ENCODE results near the gene CCDC178. TPM values are rescaled to one million over a fixed set of nuclear protein-coding genes. Genes with fewer than 3 reads are reported as not detected.
A peak's percentile ranks its signal among the peaks of the same experiment; 100 is the strongest.

The CCDC178 gene, protein sequence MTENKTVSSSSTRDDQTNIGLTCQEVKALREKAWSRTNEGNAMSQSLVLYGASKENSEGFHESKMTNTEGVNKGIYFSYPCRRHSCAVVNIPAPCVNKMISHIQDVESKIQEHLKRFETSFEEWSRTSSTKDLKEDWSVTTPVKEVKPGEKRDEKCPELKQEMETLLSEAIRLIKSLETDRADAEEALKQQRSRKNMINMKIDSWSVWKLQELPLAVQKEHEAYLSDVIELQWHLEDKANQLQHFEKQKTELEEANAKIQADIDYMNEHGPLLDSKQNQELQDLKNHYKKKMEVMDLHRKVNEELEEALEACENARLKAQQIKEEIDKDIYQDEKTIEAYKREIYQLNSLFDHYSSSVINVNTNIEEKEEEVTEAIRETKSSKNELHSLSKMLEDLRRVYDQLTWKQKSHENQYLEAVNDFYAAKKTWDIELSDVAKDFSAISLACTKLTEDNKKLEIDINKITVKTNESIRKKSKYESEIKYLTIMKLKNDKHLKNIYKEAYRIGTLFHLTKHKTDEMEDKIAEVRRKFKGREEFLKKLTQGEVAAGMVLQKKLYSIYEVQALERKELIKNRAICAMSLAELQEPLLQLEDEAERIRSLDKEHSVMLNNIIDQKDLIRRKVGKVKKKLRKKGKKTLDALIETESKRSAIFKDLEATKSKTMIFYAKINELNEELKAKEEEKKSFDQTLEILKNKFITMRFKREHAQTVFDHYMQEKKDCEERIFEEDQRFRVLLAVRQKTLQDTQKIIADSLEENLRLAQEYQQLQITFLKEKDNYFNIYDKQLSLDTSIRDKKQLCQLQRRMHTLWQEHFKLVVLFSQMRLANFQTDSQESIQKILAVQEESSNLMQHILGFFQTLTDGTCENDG
- total RNA-seq (0.24 TPM), polyA plus RNA-seq (1.3 TPM)
- long read RNA-seq, donor 1, result 0 reads
- long read RNA-seq, donor 2, result 0 reads
- long read RNA-seq, donor 3, result 0 reads
- long read RNA-seq, donor 4, result 0 reads
- long read RNA-seq, donor 5, partial matches to known transcripts, result 0 of 1 reads
- long read RNA-seq, donor 5, other reads (novel, unspliced or antisense), result 0 of 1 reads
- long read RNA-seq, donor 6, result 0 reads
- long read RNA-seq, donor 7, result 0 reads
- long read RNA-seq, donor 8, result 0 reads
- long read RNA-seq, donor 9, result 0 reads
- long read RNA-seq, donor 10, result 0 reads

DNA sequence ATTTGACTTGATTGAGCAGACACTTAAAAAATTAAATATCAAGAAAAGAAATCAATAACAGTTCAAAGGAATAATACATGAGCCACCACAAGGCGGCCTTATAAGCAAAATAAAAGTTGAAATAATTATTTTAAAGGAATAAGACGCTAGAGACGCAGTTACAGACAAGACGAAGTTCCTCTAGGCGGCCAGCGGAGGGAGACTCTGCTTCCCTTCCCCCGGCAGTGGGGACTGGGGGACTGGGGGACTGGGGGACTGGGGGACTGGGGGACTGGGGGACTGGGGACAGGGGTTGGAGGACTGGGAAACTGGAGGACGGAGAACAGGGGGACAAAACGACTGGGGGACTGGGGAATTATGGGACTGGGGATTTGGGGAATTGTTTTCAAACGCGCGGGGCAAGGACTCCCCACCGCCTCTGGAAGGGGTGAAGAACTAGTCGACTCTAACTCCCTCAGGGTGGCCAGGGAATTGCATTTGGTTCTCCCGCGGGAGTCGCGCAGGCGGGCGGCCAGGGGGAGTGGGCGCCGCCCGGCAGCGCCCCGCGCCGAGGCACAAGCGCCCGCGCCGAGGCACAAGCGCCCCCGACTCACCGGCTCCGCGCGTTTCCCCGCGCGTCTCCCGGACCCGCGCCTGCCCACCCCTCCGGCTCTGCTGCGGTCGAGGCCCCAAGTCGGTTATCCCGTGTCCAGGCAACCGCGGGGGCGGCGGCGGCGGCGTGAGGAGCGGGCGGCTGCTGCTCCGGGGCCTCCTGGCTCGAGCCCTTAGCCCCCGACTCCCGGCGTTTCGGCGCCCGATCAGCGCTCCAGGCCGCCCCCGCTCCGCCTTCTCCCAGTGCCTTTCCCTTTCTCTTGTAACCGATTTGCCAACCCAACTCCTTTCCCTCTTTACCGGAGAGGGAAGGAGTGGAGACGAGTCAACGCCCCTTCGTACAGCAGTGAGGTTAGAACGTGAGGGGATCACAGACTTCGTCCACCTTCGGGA is at the start of gene CCDC178:
CCDC178 (minus strand) TSS at position 662 of the 984 bp plus-strand sequence. CDS start 28,633 bp downstream, outside the sequence.
- peak in 2 of 9 donors; percentile 4 to 18 for DNase-seq (ENCODE audit: low read depth in 6 of 9, low spot score in 9 of 9)

DNA sequence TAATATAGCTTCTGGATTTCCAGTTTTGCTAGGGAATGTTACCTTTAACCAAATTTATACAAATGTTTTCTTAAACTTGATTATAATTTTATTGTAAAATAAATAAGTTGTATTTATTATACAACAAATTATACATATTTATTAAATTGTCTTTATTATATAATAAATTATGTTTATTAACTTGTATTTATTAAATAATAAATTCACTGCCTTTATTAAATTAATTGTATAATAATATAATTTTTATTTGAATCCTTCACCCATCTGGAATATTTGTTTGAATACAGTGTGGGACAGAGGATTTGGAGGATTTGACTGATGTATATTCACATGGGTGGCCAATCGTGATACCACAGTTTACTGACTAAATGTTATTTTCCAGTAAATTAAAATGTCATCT is 43.4 kb upstream of the CCDC178 start:
- Histone ChIP-seq H3K36me3 (ENCODE audit: control insufficient read depth in 2 of 2, insufficient read depth in 2 of 2, low read length in 1 of 2) (no peaks in the 10 kb centered on the region), H3K4me1 (ENCODE audit: control insufficient read depth in 2 of 2, insufficient read depth in 2 of 2, low read length in 2 of 2) (no peaks in the 10 kb centered on the region), H3K4me3 (ENCODE audit: low read length in 2 of 2) (no peak overlapping the region), H3K27ac (ENCODE audit: low read depth in 1 of 2, low read length in 1 of 2) (no peak overlapping the region), H3K27me3 (ENCODE audit: control insufficient read depth in 2 of 2, insufficient read depth in 1 of 2, low read length in 1 of 2) (no peaks in the 10 kb centered on the region), H3K9me3 (ENCODE audit: control insufficient read depth in 2 of 2, insufficient read depth in 1 of 2, low read length in 1 of 2) (no peaks in the 10 kb centered on the region)
- 94% methylated on average over 1 of the region's 1 CpG for WGBS
- no peak for DNase-seq (ENCODE audit: low read depth in 6 of 9, low spot score in 9 of 9)

More for the DNA sequence above, at the start of gene CCDC178:
- H3K27me3 ChIP-seq (ENCODE audit: control insufficient read depth in 2 of 2, insufficient read depth in 1 of 2, low read length in 1 of 2), result peaks cover 11 to 26% of the 10 kb centered on the region in 2 donors
- H3K4me1 ChIP-seq (ENCODE audit: control insufficient read depth in 2 of 2, insufficient read depth in 2 of 2, low read length in 2 of 2), result no peaks in the 10 kb centered on the region
- H3K36me3 ChIP-seq (ENCODE audit: control insufficient read depth in 2 of 2, insufficient read depth in 2 of 2, low read length in 1 of 2), result no peaks in the 10 kb centered on the region
- H3K9me3 ChIP-seq (ENCODE audit: control insufficient read depth in 2 of 2, insufficient read depth in 1 of 2, low read length in 1 of 2), result no peaks in the 10 kb centered on the region
- H3K4me3 ChIP-seq (ENCODE audit: low read length in 2 of 2), result peak within 1 kb of the TSS in 1 of 2 donors; percentile 11
- 3% methylated on average over 77 of the region's 77 CpGs for WGBS
- H3K27ac ChIP-seq (ENCODE audit: low read depth in 1 of 2, low read length in 1 of 2), result no peak within 1 kb of the TSS

DNA sequence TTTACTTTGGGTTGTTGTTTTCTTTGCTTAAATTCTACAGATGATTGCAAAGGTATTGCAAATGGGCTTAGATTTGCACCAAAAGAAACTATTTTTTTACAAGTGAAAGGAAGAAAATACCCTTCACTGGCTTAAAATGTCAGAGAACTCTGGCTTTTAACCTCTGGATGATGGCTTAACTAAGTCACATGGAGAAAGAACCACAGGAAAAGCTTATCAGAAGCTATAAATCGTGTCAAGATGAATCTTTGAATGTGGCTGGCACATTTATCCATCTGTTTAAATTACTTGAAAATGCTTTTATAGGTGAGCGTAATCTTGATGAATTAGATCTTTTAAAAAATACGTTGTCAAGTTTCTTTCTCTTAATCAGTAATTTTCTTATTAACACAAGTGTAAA is 32.0 kb upstream of the CCDC178 start:
- no peaks in the 10 kb centered on the region for H3K36me3 ChIP-seq (ENCODE audit: control insufficient read depth in 2 of 2, insufficient read depth in 2 of 2, low read length in 1 of 2)
- H3K27ac ChIP-seq (ENCODE audit: low read depth in 1 of 2, low read length in 1 of 2), result no peak overlapping the region
- H3K9me3 ChIP-seq (ENCODE audit: control insufficient read depth in 2 of 2, insufficient read depth in 1 of 2, low read length in 1 of 2), result no peaks in the 10 kb centered on the region
- no peaks in the 10 kb centered on the region for H3K27me3 ChIP-seq (ENCODE audit: control insufficient read depth in 2 of 2, insufficient read depth in 1 of 2, low read length in 1 of 2)
- 67% methylated on average over 3 of the region's 3 CpGs for whole genome bisulfite sequencing
- no peak overlapping the region for H3K4me3 ChIP-seq (ENCODE audit: low read length in 2 of 2)
- DNase-seq (ENCODE audit: low read depth in 6 of 9, low spot score in 9 of 9), result no peak
- no peaks in the 10 kb centered on the region for H3K4me1 ChIP-seq (ENCODE audit: control insufficient read depth in 2 of 2, insufficient read depth in 2 of 2, low read length in 2 of 2)

DNA sequence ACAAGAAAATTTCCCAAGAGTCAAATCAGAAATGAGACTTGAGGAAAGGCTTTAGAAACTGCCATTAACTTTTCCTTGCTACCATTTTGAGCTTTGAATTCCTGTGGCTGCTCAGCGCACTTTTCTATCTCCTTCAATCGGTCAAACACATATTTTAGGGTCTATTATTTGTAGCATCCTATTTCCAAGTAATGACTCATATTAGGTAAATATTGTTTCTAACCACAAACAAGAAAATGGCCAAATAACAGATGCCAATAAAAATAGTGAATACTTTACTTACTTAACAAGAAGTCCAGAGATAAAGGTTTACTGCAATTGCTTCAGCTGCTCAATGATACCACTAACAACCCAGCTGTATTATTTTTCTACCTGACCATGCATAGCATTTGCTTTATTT is 29.7 kb upstream of the CCDC178 start:
- no peaks in the 10 kb centered on the region for H3K36me3 ChIP-seq (ENCODE audit: control insufficient read depth in 2 of 2, insufficient read depth in 2 of 2, low read length in 1 of 2)
- 94% methylated on average over 2 of the region's 2 CpGs for WGBS
- DNase-seq (ENCODE audit: low read depth in 6 of 9, low spot score in 9 of 9), result no peak

DNA sequence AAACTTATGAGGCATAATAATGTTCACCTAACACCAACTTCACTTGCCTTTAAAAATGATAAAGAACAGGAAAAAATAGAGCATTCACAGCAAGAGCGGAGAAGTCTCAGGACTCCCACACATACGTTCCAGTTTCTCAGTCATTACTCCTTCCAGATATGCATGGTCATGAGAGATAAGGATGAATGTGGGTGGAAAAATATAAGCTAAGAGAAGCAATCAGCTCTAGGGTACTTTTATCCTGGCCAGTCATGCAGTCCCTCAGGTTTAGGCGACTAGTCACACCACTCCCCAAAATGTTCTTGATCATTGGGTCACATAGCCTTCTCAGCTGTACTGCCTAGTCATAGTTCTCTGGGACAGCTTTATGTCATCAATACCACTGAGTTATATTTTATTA is 29.2 kb upstream of the CCDC178 start:
- Histone ChIP-seq H3K9me3 (ENCODE audit: control insufficient read depth in 2 of 2, insufficient read depth in 1 of 2, low read length in 1 of 2) (no peaks in the 10 kb centered on the region), H3K27ac (ENCODE audit: low read depth in 1 of 2, low read length in 1 of 2) (no peak overlapping the region), H3K36me3 (ENCODE audit: control insufficient read depth in 2 of 2, insufficient read depth in 2 of 2, low read length in 1 of 2) (no peaks in the 10 kb centered on the region), H3K27me3 (ENCODE audit: control insufficient read depth in 2 of 2, insufficient read depth in 1 of 2, low read length in 1 of 2) (no peaks in the 10 kb centered on the region), H3K4me1 (ENCODE audit: control insufficient read depth in 2 of 2, insufficient read depth in 2 of 2, low read length in 2 of 2) (no peaks in the 10 kb centered on the region), H3K4me3 (ENCODE audit: low read length in 2 of 2) (no peak overlapping the region)
- 90% methylated on average over 3 of the region's 3 CpGs for WGBS
- no peak for DNase-seq (ENCODE audit: low read depth in 6 of 9, low spot score in 9 of 9)

More for the DNA sequence above, 29.7 kb upstream of the CCDC178 start:
- H3K27me3 ChIP-seq (ENCODE audit: control insufficient read depth in 2 of 2, insufficient read depth in 1 of 2, low read length in 1 of 2), result no peaks in the 10 kb centered on the region
- no peaks in the 10 kb centered on the region for H3K9me3 ChIP-seq (ENCODE audit: control insufficient read depth in 2 of 2, insufficient read depth in 1 of 2, low read length in 1 of 2)
- no peaks in the 10 kb centered on the region for H3K4me1 ChIP-seq (ENCODE audit: control insufficient read depth in 2 of 2, insufficient read depth in 2 of 2, low read length in 2 of 2)
- H3K4me3 ChIP-seq (ENCODE audit: low read length in 2 of 2), result no peak overlapping the region
- no peak overlapping the region for H3K27ac ChIP-seq (ENCODE audit: low read depth in 1 of 2, low read length in 1 of 2)

DNA sequence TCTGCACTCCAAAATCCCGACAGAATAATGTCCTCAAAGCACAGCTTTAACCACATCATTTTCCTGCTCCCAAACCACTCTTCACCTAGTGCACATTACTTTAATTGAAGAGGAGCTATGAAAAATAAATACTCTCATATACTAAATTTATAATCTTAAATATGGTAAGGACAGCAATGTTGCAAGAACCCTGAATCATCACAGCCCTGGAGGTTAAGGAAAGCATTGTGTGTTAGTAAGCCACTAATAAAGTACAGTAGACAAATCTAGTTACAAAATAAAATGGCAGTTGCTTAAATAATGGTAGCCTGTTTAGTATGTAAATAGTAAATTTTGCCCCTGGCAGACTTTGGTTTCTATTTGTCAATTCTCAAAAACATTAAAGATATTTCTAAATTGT is 27.0 kb upstream of the CCDC178 start:
- no peak for DNase-seq (ENCODE audit: low read depth in 6 of 9, low spot score in 9 of 9)
- no peaks in the 10 kb centered on the region for H3K27me3 ChIP-seq (ENCODE audit: control insufficient read depth in 2 of 2, insufficient read depth in 1 of 2, low read length in 1 of 2)
- H3K36me3 ChIP-seq (ENCODE audit: control insufficient read depth in 2 of 2, insufficient read depth in 2 of 2, low read length in 1 of 2), result no peaks in the 10 kb centered on the region
- no peaks in the 10 kb centered on the region for H3K9me3 ChIP-seq (ENCODE audit: control insufficient read depth in 2 of 2, insufficient read depth in 1 of 2, low read length in 1 of 2)
- H3K4me3 ChIP-seq (ENCODE audit: low read length in 2 of 2), result no peak overlapping the region
- no peaks in the 10 kb centered on the region for H3K4me1 ChIP-seq (ENCODE audit: control insufficient read depth in 2 of 2, insufficient read depth in 2 of 2, low read length in 2 of 2)
- WGBS, result 87% methylated on average over 1 of the region's 1 CpG
- H3K27ac ChIP-seq (ENCODE audit: low read depth in 1 of 2, low read length in 1 of 2), result no peak overlapping the region

DNA sequence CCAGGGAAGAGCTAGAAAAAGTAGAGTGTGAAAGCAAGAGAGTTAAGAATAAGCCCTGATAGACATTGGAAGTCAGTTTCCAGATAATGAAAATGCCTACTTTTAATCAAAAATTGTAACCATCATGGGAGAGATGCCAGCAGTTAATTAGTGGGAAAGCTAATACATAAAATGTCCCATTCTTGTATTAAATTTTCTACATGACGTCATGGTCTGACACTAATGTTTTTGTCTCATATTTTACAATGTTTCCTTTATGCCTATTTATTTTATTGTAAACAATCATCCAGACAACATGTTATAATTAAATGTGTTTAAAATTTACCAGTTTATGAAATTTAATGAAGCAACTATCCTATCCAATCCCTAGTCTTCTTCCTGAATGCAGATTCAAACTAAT is 26.3 kb upstream of the CCDC178 start:
- WGBS, result 94% methylated on average over 1 of the region's 1 CpG
- H3K27ac ChIP-seq (ENCODE audit: low read depth in 1 of 2, low read length in 1 of 2), result no peak overlapping the region
- DNase-seq (ENCODE audit: low read depth in 6 of 9, low spot score in 9 of 9), result no peak
- no peaks in the 10 kb centered on the region for H3K36me3 ChIP-seq (ENCODE audit: control insufficient read depth in 2 of 2, insufficient read depth in 2 of 2, low read length in 1 of 2)
- no peaks in the 10 kb centered on the region for H3K27me3 ChIP-seq (ENCODE audit: control insufficient read depth in 2 of 2, insufficient read depth in 1 of 2, low read length in 1 of 2)
- H3K4me1 ChIP-seq (ENCODE audit: control insufficient read depth in 2 of 2, insufficient read depth in 2 of 2, low read length in 2 of 2), result no peaks in the 10 kb centered on the region
- H3K4me3 ChIP-seq (ENCODE audit: low read length in 2 of 2), result no peak overlapping the region
- no peaks in the 10 kb centered on the region for H3K9me3 ChIP-seq (ENCODE audit: control insufficient read depth in 2 of 2, insufficient read depth in 1 of 2, low read length in 1 of 2)

DNA sequence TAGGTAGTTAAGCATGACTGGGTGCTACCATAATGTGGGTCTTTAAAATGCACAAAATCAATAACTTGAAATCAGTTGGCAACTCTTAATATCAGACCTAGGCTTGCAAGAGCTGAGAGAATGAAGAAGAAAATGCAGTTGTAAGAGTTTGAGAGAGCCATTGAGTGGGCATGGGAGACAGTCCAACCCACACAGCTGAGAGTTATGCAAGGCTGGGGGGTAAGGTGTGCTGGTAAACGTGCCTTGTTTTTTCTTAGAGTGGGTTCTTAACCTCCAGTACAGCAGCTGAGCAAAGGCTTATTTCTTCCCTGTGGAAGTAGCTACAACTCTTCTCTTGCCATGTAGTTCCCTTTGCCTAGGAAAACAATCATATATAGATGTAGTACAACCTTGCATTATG is 20.2 kb upstream of the CCDC178 start:
- no peaks in the 10 kb centered on the region for H3K9me3 ChIP-seq (ENCODE audit: control insufficient read depth in 2 of 2, insufficient read depth in 1 of 2, low read length in 1 of 2)
- H3K27ac ChIP-seq (ENCODE audit: low read depth in 1 of 2, low read length in 1 of 2), result no peak overlapping the region
- H3K36me3 ChIP-seq (ENCODE audit: control insufficient read depth in 2 of 2, insufficient read depth in 2 of 2, low read length in 1 of 2), result no peaks in the 10 kb centered on the region
- H3K4me1 ChIP-seq (ENCODE audit: control insufficient read depth in 2 of 2, insufficient read depth in 2 of 2, low read length in 2 of 2), result no peaks in the 10 kb centered on the region
- H3K27me3 ChIP-seq (ENCODE audit: control insufficient read depth in 2 of 2, insufficient read depth in 1 of 2, low read length in 1 of 2), result no peaks in the 10 kb centered on the region
- H3K4me3 ChIP-seq (ENCODE audit: low read length in 2 of 2), result no peak overlapping the region
- 86% methylated on average over 1 of the region's 1 CpG for WGBS
- no peak for DNase-seq (ENCODE audit: low read depth in 6 of 9, low spot score in 9 of 9)

Measured in thymus (tissue), 14 donors.